H9 (cell line): ENCODE data around the gene KCTD16. TPM values are rescaled to one million over a fixed set of nuclear protein-coding genes. Genes with fewer than 3 reads are reported as not detected.

Experiments used
- DNase-seq: peaks from one replicate; pipeline ENCODE4 v3.0.0-alpha.2; 2017
- H2AFZ ChIP-seq: one replicate; pipeline ENCODE4 v1.6.1; 2013; ENCODE audit warnings: mild to moderate bottlenecking, low read length, control low read depth, moderate library complexity
- H2AK5ac ChIP-seq: 2 replicates; pipeline ENCODE4 v1.6.1; 2013; ENCODE audit warnings: low read length, control low read depth, mixed read lengths; ENCODE audit not compliant: insufficient read length
- H2BK120ac ChIP-seq: one replicate; pipeline ENCODE4 v1.6.1; 2013; ENCODE audit warnings: low read depth, mild to moderate bottlenecking, low read length, control low read depth, inconsistent platforms; ENCODE audit not compliant: poor library complexity, severe bottlenecking
- H2BK12ac ChIP-seq: 2 replicates; pipeline ENCODE4 v1.6.1; 2013; ENCODE audit warnings: low read length, control low read depth, mixed read lengths, low read depth; ENCODE audit not compliant: insufficient read length
- H2BK15ac ChIP-seq: 2 replicates; pipeline ENCODE4 v1.6.1; 2013; ENCODE audit warnings: low read depth, low read length, control low read depth
- H2BK20ac ChIP-seq: one replicate; pipeline ENCODE4 v1.6.1; 2013; ENCODE audit warnings: low read depth, mild to moderate bottlenecking, low read length, control low read depth, inconsistent platforms; ENCODE audit not compliant: poor library complexity, severe bottlenecking
- H2BK5ac ChIP-seq: 2 replicates; pipeline ENCODE4 v1.6.1; 2013; ENCODE audit warnings: low read length, control low read depth, mixed read lengths; ENCODE audit not compliant: insufficient read length
- H3K14ac ChIP-seq: 2 replicates; pipeline ENCODE4 v1.6.1; 2013; ENCODE audit warnings: low read length, control low read depth; ENCODE audit not compliant: insufficient read depth
- H3K18ac ChIP-seq: 2 replicates; pipeline ENCODE4 v1.6.1; 2013; ENCODE audit warnings: low read depth, mild to moderate bottlenecking, mixed read lengths, low read length, control low read depth; ENCODE audit not compliant: insufficient read length
- H3K23ac ChIP-seq: 2 replicates; pipeline ENCODE4 v1.6.1; 2013; ENCODE audit warnings: low read length, control low read depth, mixed read lengths, low read depth; ENCODE audit not compliant: insufficient read length
- H3K23me2 ChIP-seq: 2 replicates; pipeline ENCODE4 v1.6.1; 2013; ENCODE audit warnings: low read depth, mild to moderate bottlenecking, mixed read lengths, low read length, control low read depth; ENCODE audit not compliant: insufficient read length, poor library complexity, severe bottlenecking
- H3K27ac ChIP-seq: 2 replicates; pipeline ENCODE4 v1.5.1; 2013; ENCODE audit warnings: low read length, control low read depth, mixed read lengths, low read depth; ENCODE audit not compliant: insufficient read length
- H3K27me3 ChIP-seq: 2 replicates; pipeline ENCODE4 v1.6.1; 2013; ENCODE audit warnings: low read length, control low read depth, inconsistent platforms; ENCODE audit not compliant: insufficient read depth
- H3K4ac ChIP-seq: 2 replicates; pipeline ENCODE4 v1.6.1; 2013; ENCODE audit warnings: low read depth, mild to moderate bottlenecking, control low read depth, inconsistent platforms, low read length, moderate library complexity
- H3K4me1 ChIP-seq: 2 replicates; pipeline ENCODE4 v1.6.1; 2013; ENCODE audit warnings: low read length, control low read depth, inconsistent platforms; ENCODE audit not compliant: insufficient read depth
- H3K4me2 ChIP-seq: 2 replicates; pipeline ENCODE4 v1.6.1; 2013; ENCODE audit warnings: low read length, control low read depth, mixed read lengths; ENCODE audit not compliant: insufficient read length, insufficient read depth
- H3K56ac ChIP-seq: 2 replicates; pipeline ENCODE4 v1.6.1; 2013; ENCODE audit warnings: low read depth, mild to moderate bottlenecking, mixed read lengths, low read length, control low read depth; ENCODE audit not compliant: insufficient read length
- H3K79me1 ChIP-seq: 2 replicates; pipeline ENCODE4 v1.6.1; 2013; ENCODE audit warnings: low read depth, mild to moderate bottlenecking, moderate library complexity, low read length, control low read depth, inconsistent platforms; ENCODE audit not compliant: insufficient read depth, poor library complexity, severe bottlenecking
- H3K79me2 ChIP-seq: 2 replicates; pipeline ENCODE4 v1.6.1; 2013; ENCODE audit warnings: low read length, control low read depth, inconsistent platforms; ENCODE audit not compliant: insufficient read depth
- H3K9ac ChIP-seq: 2 replicates; pipeline ENCODE4 v1.6.1; 2013; ENCODE audit warnings: low read length, control low read depth, mixed read lengths; ENCODE audit not compliant: insufficient read length; ENCODE audit errors: extremely low read depth
- H3K9me3 ChIP-seq: one replicate; pipeline ENCODE4 v1.6.1; 2013; ENCODE audit warnings: low read depth, low read length, inconsistent platforms; ENCODE audit not compliant: control insufficient read depth
- H3T11ph ChIP-seq: one replicate; pipeline ENCODE4 v1.6.1; 2013; ENCODE audit warnings: mild to moderate bottlenecking, low read length, control low read depth, inconsistent platforms
- H4K20me1 ChIP-seq: one replicate; pipeline ENCODE4 v1.6.1; 2013; ENCODE audit not compliant: control insufficient read depth, insufficient read length, insufficient read depth
- H4K5ac ChIP-seq: 2 replicates; pipeline ENCODE4 v1.6.1; 2013; ENCODE audit warnings: low read depth, mild to moderate bottlenecking, mixed read lengths, low read length, control low read depth; ENCODE audit not compliant: insufficient read length
- H4K8ac ChIP-seq: replicated peaks from 2 replicates; pipeline ENCODE4 v1.6.1; 2013; ENCODE audit warnings: low read length, control low read depth, mixed read lengths, low read depth; ENCODE audit not compliant: insufficient read length
- H4K91ac ChIP-seq: 2 replicates; pipeline ENCODE4 v1.6.1; 2013; ENCODE audit warnings: low read depth, mild to moderate bottlenecking, moderate library complexity, mixed read lengths, low read length, control low read depth; ENCODE audit not compliant: insufficient read length
- H3K27ac Mint-ChIP-seq, 3 experiments: 2 replicates in 2 of 3; 3 replicates in 1 of 3; pipeline ENCODE4 v1.8.0; 2020 to 2021; ENCODE audit warnings: mixed read lengths in 3 of 3, mild to moderate bottlenecking in 1 of 3, moderate library complexity in 1 of 3
- H3K27me3 Mint-ChIP-seq: 2 replicates; pipeline ENCODE4 v1.8.0; 2021; ENCODE audit warnings: low read depth, mild to moderate bottlenecking, moderate library complexity, mixed read lengths
- H3K36me3 Mint-ChIP-seq, 3 experiments: 2 replicates in 2 of 3; 3 replicates in 1 of 3; pipeline ENCODE4 v1.8.0; 2020 to 2021; ENCODE audit warnings: low read depth in 3 of 3, mixed read lengths in 3 of 3; ENCODE audit not compliant: insufficient read depth in 1 of 3
- H3K4me1 Mint-ChIP-seq, 2 experiments: 2 replicates each; pipeline ENCODE4 v1.8.0; 2020; ENCODE audit warnings: mixed read lengths in 2 of 2
- H3K4me3 Mint-ChIP-seq, 2 experiments: 2 replicates in 1 of 2; 3 replicates in 1 of 2; pipeline ENCODE4 v1.8.0; 2020 to 2021; ENCODE audit warnings: mild to moderate bottlenecking in 2 of 2, mixed read lengths in 2 of 2, moderate library complexity in 1 of 2
- H3K9me3 Mint-ChIP-seq, 2 experiments: 2 replicates in 1 of 2; 3 replicates in 1 of 2; pipeline ENCODE4 v1.8.0; 2020; ENCODE audit warnings: mild to moderate bottlenecking in 2 of 2, mixed read lengths in 2 of 2, moderate library complexity in 1 of 2
- CTCF ChIP-seq: fragments of 200-600 bp; sonication (generic); conservative IDR thresholded peaks from 3 replicates; pipeline ENCODE4 v1.8.0; 2021; ENCODE audit warnings: antibody characterized with exemption, mild to moderate bottlenecking
- WGBS: extraction: QIAGEN DNeasy Blood & Tissue Kit; methylation state at CpG from one replicate; pipeline ENCODE4 v1.1.7; 2013; ENCODE audit warnings: missing lambda C conversion rate, low lambda C conversion rate, mixed read lengths; ENCODE audit not compliant: insufficient read length; ENCODE audit errors: extremely low coverage; 5-methylcytosine and 5-hydroxymethylcytosine counted together
- total RNA-seq: library from RNA; stranded (reverse); gene quantifications from 2 replicates; pipeline ENCODE4 v1.2.1, GENCODE V29; 2021

KCTD16 gene
- total RNA-seq, 1 experiment from 2014 or later, result 0.09 TPM

- no peak overlapping the region for H3K27ac Mint-ChIP-seq
- H3K4me1 Mint-ChIP-seq, result peaks cover 12 to 16% of the 10 kb centered on the region in 2 experiments
- H3K79me1 ChIP-seq, result no peaks in the 10 kb centered on the region
- no peak overlapping the region for H3K18ac ChIP-seq
- no peaks in the 10 kb centered on the region; the same call in 1 of the 2 replicates for H3K27me3 ChIP-seq
- no peak for TF ChIP-seq CTCF
- H4K20me1 ChIP-seq, result no peaks in the 10 kb centered on the region
- no peak overlapping the region for H2BK12ac ChIP-seq
- H3K4me3 Mint-ChIP-seq, result no peak overlapping the region
- H4K5ac ChIP-seq, result no peak overlapping the region
- no peak overlapping the region for H3K9ac ChIP-seq
- H3K27me3 Mint-ChIP-seq, result peaks cover 36% of the 10 kb centered on the region
- no peak overlapping the region for H2AFZ ChIP-seq
- no peak overlapping the region for H3K14ac ChIP-seq
- no peak overlapping the region for H4K91ac ChIP-seq
- H2AK5ac ChIP-seq, result no peak overlapping the region
- no peaks in the 10 kb centered on the region for H3K9me3 ChIP-seq
- H3T11ph ChIP-seq, result no peak overlapping the region
- H3K79me2 ChIP-seq, result no peaks in the 10 kb centered on the region
- H3K4ac ChIP-seq, result no peak overlapping the region
- H3K27ac ChIP-seq, result no peak overlapping the region
- no peaks in the 10 kb centered on the region; a peak in 1 of 5 replicates for H3K9me3 Mint-ChIP-seq
- H2BK15ac ChIP-seq, result no peak overlapping the region
- no CpG with 5 or more reads among the region's 1 CpG for WGBS
- H3K4me2 ChIP-seq, result no peak overlapping the region
- no peak overlapping the region for H2BK120ac ChIP-seq
- H3K4me1 ChIP-seq, result no peaks in the 10 kb centered on the region
- H4K8ac ChIP-seq, result no peak overlapping the region
- H3K36me3 Mint-ChIP-seq, result no peaks in the 10 kb centered on the region
- H2BK20ac ChIP-seq, result no peak overlapping the region
- peaks cover 5% of the 10 kb centered on the region for H3K23me2 ChIP-seq
- no peak for DNase-seq
- H3K56ac ChIP-seq, result no peak overlapping the region
- no peak overlapping the region for H3K23ac ChIP-seq
- no peak overlapping the region for H2BK5ac ChIP-seq
These were observed 32.1 kb downstream of the KCTD16 start for GRCh38 chr5:144202726-144203125.
